ENCODE measurements around the gene GLB1L. TPM values are rescaled to one million over a fixed set of nuclear protein-coding genes. Genes with fewer than 3 reads are reported as not detected.

GLB1L gene
- polyA plus RNA-seq, 1 experiment, result 9.5 TPM

GRCh38 chr2:219207884-219208740, 37.1 kb downstream of the GLB1L start:
- no peak for DNase-seq (ENCODE audit: low read depth)
- TF ChIP-seq, protein P1, sequence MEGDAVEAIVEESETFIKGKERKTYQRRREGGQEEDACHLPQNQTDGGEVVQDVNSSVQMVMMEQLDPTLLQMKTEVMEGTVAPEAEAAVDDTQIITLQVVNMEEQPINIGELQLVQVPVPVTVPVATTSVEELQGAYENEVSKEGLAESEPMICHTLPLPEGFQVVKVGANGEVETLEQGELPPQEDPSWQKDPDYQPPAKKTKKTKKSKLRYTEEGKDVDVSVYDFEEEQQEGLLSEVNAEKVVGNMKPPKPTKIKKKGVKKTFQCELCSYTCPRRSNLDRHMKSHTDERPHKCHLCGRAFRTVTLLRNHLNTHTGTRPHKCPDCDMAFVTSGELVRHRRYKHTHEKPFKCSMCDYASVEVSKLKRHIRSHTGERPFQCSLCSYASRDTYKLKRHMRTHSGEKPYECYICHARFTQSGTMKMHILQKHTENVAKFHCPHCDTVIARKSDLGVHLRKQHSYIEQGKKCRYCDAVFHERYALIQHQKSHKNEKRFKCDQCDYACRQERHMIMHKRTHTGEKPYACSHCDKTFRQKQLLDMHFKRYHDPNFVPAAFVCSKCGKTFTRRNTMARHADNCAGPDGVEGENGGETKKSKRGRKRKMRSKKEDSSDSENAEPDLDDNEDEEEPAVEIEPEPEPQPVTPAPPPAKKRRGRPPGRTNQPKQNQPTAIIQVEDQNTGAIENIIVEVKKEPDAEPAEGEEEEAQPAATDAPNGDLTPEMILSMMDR (IDR thresholded peaks at IDR 0.05; ENCODE audit: insufficient read depth, low read depth, low read length), result no peak
- Histone ChIP-seq H3K4me3 (ENCODE audit: low read depth, low read length) (peak overlapping the region; percentile 63; the same call in 1 of the 2 replicates), H3K27me3 (ENCODE audit: control insufficient read depth, insufficient read depth, low read length) (no peaks in the 10 kb centered on the region), H3K36me3 (ENCODE audit: control insufficient read depth, insufficient read depth, low read length) (peaks cover 14% of the 10 kb centered on the region)
- ChIA-PET CTCF (interaction anchor here (0.6 to 3.6 kb wide), 9 partner anchors 10 to 440 kb away, joined by 3 to 15 read pairs (median 4); partner anchors contain the start of gene ABCB6), POLR2A (interaction anchor here (0.7 kb wide), 1 partner anchor 10 kb away, joined by 3 read pairs; no protein-coding TSS in a partner anchor)

- POLR2A ChIA-PET, result interaction anchor here (0.6 to 1.4 kb wide), 4 partner anchors 11 to 180 kb away, joined by 3 to 4 read pairs (median 4); partner anchors contain the start of genes ABCB6, CNPPD1 and DNPEP
- CTCF ChIA-PET, result interaction anchor here (1.0 to 3.6 kb wide), 12 partner anchors 11 to 178 kb away, joined by 3 to 15 read pairs (median 4); partner anchors contain the start of gene CNPPD1
- Histone ChIP-seq H3K27me3 (ENCODE audit: control insufficient read depth, insufficient read depth, low read length) (no peaks in the 10 kb centered on the region), H3K36me3 (ENCODE audit: control insufficient read depth, insufficient read depth, low read length) (peaks cover 10% of the 10 kb centered on the region), H3K4me3 (ENCODE audit: low read depth, low read length) (peak overlapping the region; percentile 63)
- no peak for DNase-seq (ENCODE audit: low read depth)
- TF ChIP-seq, protein P1 (IDR thresholded peaks at IDR 0.05; ENCODE audit: insufficient read depth, low read depth, low read length), result no peak
These were observed 37.9 kb downstream of the GLB1L start for GRCh38 chr2:219207134-219207883.

DNA sequence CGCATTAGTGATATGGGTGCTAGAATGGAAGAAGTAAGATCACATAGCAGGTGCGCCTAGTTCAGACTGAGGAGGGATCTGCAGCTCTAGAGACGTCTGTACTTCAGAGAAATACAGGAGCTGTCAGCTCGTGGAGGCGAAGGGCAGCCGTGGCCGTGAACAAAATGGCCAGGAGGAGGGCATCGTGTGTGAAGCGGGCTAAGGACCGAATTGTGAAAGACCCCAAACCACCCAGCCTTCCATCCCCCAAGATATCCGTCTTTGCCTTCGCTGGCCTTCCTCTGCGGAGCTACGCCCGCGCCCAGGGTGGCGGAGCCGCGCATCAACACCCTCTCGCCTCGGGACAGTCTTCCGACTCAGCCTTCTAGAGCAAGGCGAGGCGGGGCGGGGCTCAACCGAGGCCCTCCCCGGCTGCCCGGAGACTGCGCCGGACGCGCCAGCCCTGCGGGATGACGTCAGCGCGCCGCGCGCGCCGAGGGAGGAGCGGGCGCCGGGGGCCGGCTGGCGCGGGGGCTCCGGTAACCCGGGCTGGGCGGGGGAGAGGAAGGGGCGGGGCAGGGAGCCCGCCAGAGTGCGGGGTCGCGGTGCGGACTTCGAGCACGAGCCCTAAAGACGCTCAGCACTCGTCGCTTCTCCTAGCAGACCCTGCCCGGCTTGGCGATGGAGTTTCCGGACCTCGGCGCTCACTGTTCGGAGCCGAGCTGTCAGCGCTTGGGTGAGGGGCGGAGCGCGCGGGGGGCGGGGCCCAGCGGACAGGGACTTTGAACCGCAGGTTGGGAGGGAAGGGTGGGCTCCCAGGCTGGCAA, 38.7 kb downstream of the GLB1L start, which contains the start of gene ZFAND2B:
Gene ZFAND2B, plus strand, starts transcription at position 455 of the 806 bp plus-strand sequence. Its CDS starts 206 bp downstream, at position 661.
- POLR2A ChIA-PET, result interaction anchor here (0.6 to 1.4 kb wide), 4 partner anchors 13 to 181 kb away, joined by 3 to 4 read pairs (median 4); partner anchors contain the start of genes ABCB6, CNPPD1, DNPEP and NHEJ1
- DNase-seq (ENCODE audit: low read depth), result peak; percentile 55
- TF ChIP-seq, protein P1 (IDR thresholded peaks at IDR 0.05; ENCODE audit: insufficient read depth, low read depth, low read length), result 0 out of 2 replicates have a peak, but pooled peaks have one; percentile 11
- Histone ChIP-seq H3K36me3 (ENCODE audit: control insufficient read depth, insufficient read depth, low read length) (peaks cover 10% of the 10 kb centered on the region), H3K27me3 (ENCODE audit: control insufficient read depth, insufficient read depth, low read length) (no peaks in the 10 kb centered on the region), H3K4me3 (ENCODE audit: low read depth, low read length) (peak within 1 kb of the TSS; percentile 63)
- CTCF ChIA-PET, result interaction anchor here (0.6 to 3.6 kb wide), 13 partner anchors 10 to 212 kb away, joined by 3 to 15 read pairs (median 4); partner anchors contain the start of genes CNPPD1, GLB1L and STK16

- Histone ChIP-seq H3K36me3 (ENCODE audit: control insufficient read depth, insufficient read depth, low read length) (peaks cover 9% of the 10 kb centered on the region), H3K4me3 (ENCODE audit: low read depth, low read length) (peak overlapping the region; percentile 47), H3K27me3 (ENCODE audit: control insufficient read depth, insufficient read depth, low read length) (no peaks in the 10 kb centered on the region)
- ChIA-PET POLR2A (interaction anchor here (0.6 to 1.4 kb wide), 2 partner anchors 29 to 46 kb away, joined by 4 read pairs; partner anchors contain the start of genes CNPPD1 and NHEJ1), CTCF (interaction anchor here (0.9 to 2.0 kb wide), 10 partner anchors 10 to 211 kb away, joined by 3 to 7 read pairs (median 4); partner anchors contain the start of genes CNPPD1, GLB1L and STK16)
- TF ChIP-seq, protein P1 (IDR thresholded peaks at IDR 0.05; ENCODE audit: insufficient read depth, low read depth, low read length), result no peak
- no peak for DNase-seq (ENCODE audit: low read depth)
These were observed 39.3 kb downstream of the GLB1L start for GRCh38 chr2:219205981-219206327.
